ENCODE data around the gene DPP9. TPM values are rescaled to one million over a fixed set of nuclear protein-coding genes. Genes with fewer than 3 reads are reported as not detected.

The DPP9 gene
- total RNA-seq, 1 donor from 2014 or later = 53.8 TPM

DNA sequence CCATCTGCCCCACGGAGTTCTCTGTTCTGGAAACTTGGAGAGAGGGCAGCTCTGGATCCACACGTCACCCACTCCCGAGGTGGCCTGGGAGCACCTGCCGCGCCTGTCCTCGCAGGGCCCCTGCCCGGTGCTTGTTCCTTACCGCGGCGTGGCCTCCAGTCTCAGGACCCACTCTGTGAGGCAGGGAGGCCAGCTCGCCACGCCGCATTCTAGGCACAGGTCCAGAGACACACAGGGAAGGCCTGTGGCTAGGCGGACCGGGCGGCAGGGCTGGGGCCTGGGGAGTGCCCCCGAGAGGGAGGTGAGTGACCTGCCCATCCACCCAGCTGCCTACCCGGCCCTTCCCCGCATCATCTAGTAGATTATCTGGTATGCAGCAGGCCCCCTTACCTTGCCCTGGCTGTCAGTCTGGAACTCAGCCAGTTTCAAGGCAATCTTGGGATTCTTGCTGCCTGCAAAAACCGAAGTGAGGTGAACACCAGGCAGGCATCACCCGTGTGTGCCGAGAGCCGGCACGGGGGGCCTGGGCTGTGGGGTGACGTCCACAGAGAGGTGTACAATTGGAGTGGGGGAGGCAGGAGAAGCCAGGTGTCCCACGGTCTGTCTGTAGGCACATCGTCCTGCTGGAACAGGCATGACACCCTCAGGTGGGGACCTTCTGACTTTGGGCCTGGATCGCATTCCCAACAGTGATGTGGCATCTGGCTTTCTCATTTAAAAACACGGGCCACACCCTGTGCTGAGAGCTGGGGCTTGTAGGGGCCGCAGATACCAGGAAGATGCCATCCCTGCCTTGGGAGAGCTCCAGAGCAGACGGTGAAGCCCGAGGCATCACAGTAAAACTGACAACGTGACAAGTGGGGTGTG lies 23.6 kb downstream of the DPP9 start:
- Histone ChIP-seq H3K4me1 (peaks cover 11% of the 10 kb centered on the region), H3K4me3 (no peak overlapping the region), H3K27ac (peak overlapping the region; percentile 47), H3K9me3 (no peaks in the 10 kb centered on the region), H3K27me3 (no peaks in the 10 kb centered on the region), H3K36me3 (peaks cover 0 to 92% of the 10 kb centered on the region in 2 donors)
- intact Hi-C loops (cut with DNase I) = no loop called here
- peak in 1 of 2 donors; percentile 31 for TF ChIP-seq POLR2AphosphoS5 (IDR thresholded peaks at IDR 0.05; ENCODE audit: insufficient read depth in 1 of 2, low read depth in 1 of 2)
- TF ChIP-seq, protein P1, sequence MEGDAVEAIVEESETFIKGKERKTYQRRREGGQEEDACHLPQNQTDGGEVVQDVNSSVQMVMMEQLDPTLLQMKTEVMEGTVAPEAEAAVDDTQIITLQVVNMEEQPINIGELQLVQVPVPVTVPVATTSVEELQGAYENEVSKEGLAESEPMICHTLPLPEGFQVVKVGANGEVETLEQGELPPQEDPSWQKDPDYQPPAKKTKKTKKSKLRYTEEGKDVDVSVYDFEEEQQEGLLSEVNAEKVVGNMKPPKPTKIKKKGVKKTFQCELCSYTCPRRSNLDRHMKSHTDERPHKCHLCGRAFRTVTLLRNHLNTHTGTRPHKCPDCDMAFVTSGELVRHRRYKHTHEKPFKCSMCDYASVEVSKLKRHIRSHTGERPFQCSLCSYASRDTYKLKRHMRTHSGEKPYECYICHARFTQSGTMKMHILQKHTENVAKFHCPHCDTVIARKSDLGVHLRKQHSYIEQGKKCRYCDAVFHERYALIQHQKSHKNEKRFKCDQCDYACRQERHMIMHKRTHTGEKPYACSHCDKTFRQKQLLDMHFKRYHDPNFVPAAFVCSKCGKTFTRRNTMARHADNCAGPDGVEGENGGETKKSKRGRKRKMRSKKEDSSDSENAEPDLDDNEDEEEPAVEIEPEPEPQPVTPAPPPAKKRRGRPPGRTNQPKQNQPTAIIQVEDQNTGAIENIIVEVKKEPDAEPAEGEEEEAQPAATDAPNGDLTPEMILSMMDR (IDR thresholded peaks at IDR 0.05) = no peak
- DNase-seq (ENCODE audit: extremely low spot score in 2 of 2) = no peak

DNA sequence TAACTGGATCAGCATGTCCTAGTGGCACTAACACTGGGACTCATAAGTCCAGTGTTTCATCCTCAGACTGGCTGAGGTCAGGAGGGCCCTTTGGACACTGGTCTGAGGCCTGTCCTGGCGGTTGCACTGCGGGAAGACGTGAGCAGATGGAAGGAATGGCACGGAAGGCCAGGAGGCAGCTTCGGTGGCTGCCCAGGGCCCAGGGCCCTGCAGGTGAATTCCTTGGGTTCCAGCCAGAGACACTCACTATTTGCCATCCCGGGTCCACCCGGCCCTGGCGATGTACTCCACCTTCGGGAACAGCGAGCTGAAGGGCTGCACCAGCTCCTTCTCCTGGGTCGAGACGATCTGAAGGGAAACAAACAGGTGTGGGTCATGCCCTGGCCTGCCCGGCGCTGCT lies 26.3 kb downstream of the DPP9 start:
- DNase-seq (ENCODE audit: extremely low spot score in 2 of 2) = no peak
- Histone ChIP-seq H3K4me1 (peaks cover 18% of the 10 kb centered on the region), H3K9me3 (no peaks in the 10 kb centered on the region), H3K4me3 (no peak overlapping the region), H3K27me3 (no peaks in the 10 kb centered on the region), H3K36me3 (peaks cover 3 to 93% of the 10 kb centered on the region in 2 donors), H3K27ac (no peak overlapping the region)
- intact Hi-C loops (cut with DNase I) = no loop called here
- TF ChIP-seq POLR2A (IDR thresholded peaks at IDR 0.05) (no peak), POLR2AphosphoS5 (IDR thresholded peaks at IDR 0.05; ENCODE audit: insufficient read depth in 1 of 2, low read depth in 1 of 2) (no peak)
- TF ChIP-seq, protein P1 (IDR thresholded peaks at IDR 0.05) = no peak

DNA sequence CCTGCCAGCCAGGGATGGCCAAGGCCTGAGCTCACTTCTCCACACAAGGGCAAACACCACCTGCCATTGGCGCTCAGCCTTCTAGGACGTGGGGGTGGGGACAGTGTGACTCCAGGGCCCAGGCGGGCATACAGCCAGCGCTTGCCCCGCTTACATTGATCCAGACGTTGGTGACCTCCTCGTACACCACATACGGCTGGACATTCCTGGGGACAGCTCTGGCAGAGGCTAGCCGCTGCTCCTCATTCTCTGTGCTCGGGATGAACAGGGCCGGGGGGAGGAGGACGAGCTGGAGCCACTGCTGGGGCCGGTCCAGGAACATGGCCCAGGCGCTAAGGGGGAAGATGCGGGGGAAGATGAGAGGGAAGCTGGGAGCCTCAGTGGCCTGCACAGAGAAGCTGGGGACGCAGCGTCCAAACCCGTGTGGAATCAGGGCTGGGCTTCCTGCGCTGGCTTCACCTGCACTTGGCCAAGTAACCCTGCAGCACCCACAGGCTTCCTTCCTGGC lies 28.4 kb downstream of the DPP9 start:
- DNase-seq (ENCODE audit: extremely low spot score in 2 of 2) = no peak
- TF ChIP-seq POLR2AphosphoS5 (IDR thresholded peaks at IDR 0.05; ENCODE audit: insufficient read depth in 1 of 2, low read depth in 1 of 2) (no peak), POLR2A (IDR thresholded peaks at IDR 0.05) (no peak)
- TF ChIP-seq, protein P1 (IDR thresholded peaks at IDR 0.05) = no peak
- H3K4me3 ChIP-seq = no peak overlapping the region
- H3K27me3 ChIP-seq = no peaks in the 10 kb centered on the region
- peaks cover 3 to 87% of the 10 kb centered on the region in 2 donors for H3K36me3 ChIP-seq
- intact Hi-C loops (cut with DNase I) = no loop called here
- peak overlapping the region; percentile 51 for H3K27ac ChIP-seq
- no peaks in the 10 kb centered on the region for H3K9me3 ChIP-seq
- H3K4me1 ChIP-seq = peaks cover 8% of the 10 kb centered on the region

DNA sequence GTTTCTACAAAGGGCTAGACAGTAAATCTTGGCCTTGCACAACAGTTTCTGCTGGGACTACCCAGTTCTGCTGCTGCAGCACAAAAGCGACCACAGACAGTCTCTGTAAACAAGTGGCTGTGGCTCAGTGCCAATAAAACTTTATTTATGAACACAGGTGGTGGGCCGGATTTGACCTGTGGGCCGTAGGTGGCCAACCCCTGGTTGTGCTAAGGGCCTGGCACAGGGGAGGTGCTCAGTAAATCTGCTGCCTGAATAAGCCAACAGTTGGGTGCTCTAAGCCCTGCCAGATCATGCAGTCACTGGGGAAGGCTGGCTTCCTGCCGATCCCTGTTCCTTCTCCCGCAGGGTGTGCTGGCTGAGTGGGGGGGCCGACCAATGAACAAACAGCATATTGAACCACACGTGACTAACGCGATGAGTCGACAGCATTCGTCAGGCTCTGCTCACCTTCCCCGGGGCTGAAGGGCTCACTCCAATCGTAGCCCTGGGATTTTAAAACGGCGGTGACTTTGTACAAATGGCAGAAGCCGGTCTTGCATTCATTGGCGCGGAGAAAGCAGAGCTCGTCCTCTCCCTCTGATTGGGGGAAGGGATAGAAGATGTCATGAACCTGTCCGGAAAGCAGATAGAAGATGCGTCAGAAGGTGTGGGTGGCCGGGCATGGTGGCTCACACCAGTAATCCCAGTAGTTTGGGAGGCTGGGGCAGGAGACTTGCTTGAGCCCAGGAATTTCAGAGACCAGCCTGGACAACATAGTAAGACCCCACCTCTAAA lies 29.2 kb downstream of the DPP9 start:
- intact Hi-C loops (cut with DNase I) = no loop called here
- Histone ChIP-seq H3K36me3 (peaks cover 3 to 87% of the 10 kb centered on the region in 2 donors), H3K27me3 (no peaks in the 10 kb centered on the region), H3K4me1 (peaks cover 8% of the 10 kb centered on the region), H3K27ac (peak overlapping the region; percentile 51), H3K4me3 (no peak overlapping the region), H3K9me3 (no peaks in the 10 kb centered on the region)
- DNase-seq (ENCODE audit: extremely low spot score in 2 of 2) = peak in 1 of 2 donors; percentile 95
- TF ChIP-seq POLR2AphosphoS5 (IDR thresholded peaks at IDR 0.05; ENCODE audit: insufficient read depth in 1 of 2, low read depth in 1 of 2) (peak; percentile 36 to 65), POLR2A (IDR thresholded peaks at IDR 0.05) (no peak)
- TF ChIP-seq, protein P1 (IDR thresholded peaks at IDR 0.05) = no peak
